ENCODE measurements around the gene PRICKLE3. TPM values are rescaled to one million over a fixed set of nuclear protein-coding genes. Genes with fewer than 3 reads are reported as not detected.

The PRICKLE3 gene
- total RNA-seq, 1 donor from 2014 or later = 12.7 TPM

- no peaks in the 10 kb centered on the region for H3K36me3 ChIP-seq (ENCODE audit: control insufficient read depth, insufficient read depth, low read length)
- no peaks in the 10 kb centered on the region for H3K27me3 ChIP-seq (ENCODE audit: control insufficient read depth, insufficient read depth, low read length)
- peak overlapping the region; percentile 4 for H3K4me3 ChIP-seq (ENCODE audit: low read depth, low read length)
- no peak for DNase-seq (ENCODE audit: low read depth)
- peak; percentile 21 for TF ChIP-seq CTCF (IDR thresholded peaks at IDR 0.05; ENCODE audit: insufficient read depth, low read length, poor library complexity, severe bottlenecking)
These were observed 44.5 kb upstream of the PRICKLE3 start for GRCh38 chrX:49230500-49231232.

- Histone ChIP-seq H3K4me3 (ENCODE audit: low read depth, low read length) (no peak overlapping the region), H3K27me3 (ENCODE audit: control insufficient read depth, insufficient read depth, low read length) (no peaks in the 10 kb centered on the region), H3K36me3 (ENCODE audit: control insufficient read depth, insufficient read depth, low read length) (no peaks in the 10 kb centered on the region)
- DNase-seq (ENCODE audit: low read depth) = no peak
- no peak for TF ChIP-seq CTCF (IDR thresholded peaks at IDR 0.05; ENCODE audit: insufficient read depth, low read length, poor library complexity, severe bottlenecking)
These were observed 42.0 kb upstream of the PRICKLE3 start for GRCh38 chrX:49228185-49228584.

- H3K4me3 ChIP-seq (ENCODE audit: low read depth, low read length) = no peak overlapping the region
These were observed 41.6 kb upstream of the PRICKLE3 start for GRCh38 chrX:49227726-49228125.

GRCh38 chrX:49226946-49227345 lies 40.8 kb upstream of the PRICKLE3 start:
- no peak for TF ChIP-seq CTCF (IDR thresholded peaks at IDR 0.05; ENCODE audit: insufficient read depth, low read length, poor library complexity, severe bottlenecking)
- no peak overlapping the region for H3K4me3 ChIP-seq (ENCODE audit: low read depth, low read length)
- DNase-seq (ENCODE audit: low read depth) = no peak
- H3K27me3 ChIP-seq (ENCODE audit: control insufficient read depth, insufficient read depth, low read length) = no peaks in the 10 kb centered on the region
- no peaks in the 10 kb centered on the region for H3K36me3 ChIP-seq (ENCODE audit: control insufficient read depth, insufficient read depth, low read length)

More at GRCh38 chrX:49227726-49228125, 41.6 kb upstream of the PRICKLE3 start:
- no peak for DNase-seq (ENCODE audit: low read depth)
- no peak for TF ChIP-seq CTCF (IDR thresholded peaks at IDR 0.05; ENCODE audit: insufficient read depth, low read length, poor library complexity, severe bottlenecking)
- Histone ChIP-seq H3K27me3 (ENCODE audit: control insufficient read depth, insufficient read depth, low read length) (no peaks in the 10 kb centered on the region), H3K36me3 (ENCODE audit: control insufficient read depth, insufficient read depth, low read length) (no peaks in the 10 kb centered on the region)

- no peaks in the 10 kb centered on the region for H3K27me3 ChIP-seq (ENCODE audit: control insufficient read depth, insufficient read depth, low read length)
- no peak for TF ChIP-seq CTCF (IDR thresholded peaks at IDR 0.05; ENCODE audit: insufficient read depth, low read length, poor library complexity, severe bottlenecking)
- no peak for DNase-seq (ENCODE audit: low read depth)
- H3K36me3 ChIP-seq (ENCODE audit: control insufficient read depth, insufficient read depth, low read length) = no peaks in the 10 kb centered on the region
- H3K4me3 ChIP-seq (ENCODE audit: low read depth, low read length) = no peak overlapping the region
These were observed 39.7 kb upstream of the PRICKLE3 start for GRCh38 chrX:49225858-49226257.

GRCh38 chrX:49221868-49222267 lies 35.7 kb upstream of the PRICKLE3 start:
- no peak for TF ChIP-seq CTCF (IDR thresholded peaks at IDR 0.05; ENCODE audit: insufficient read depth, low read length, poor library complexity, severe bottlenecking)
- Histone ChIP-seq H3K4me3 (ENCODE audit: low read depth, low read length) (no peak overlapping the region), H3K27me3 (ENCODE audit: control insufficient read depth, insufficient read depth, low read length) (no peaks in the 10 kb centered on the region), H3K36me3 (ENCODE audit: control insufficient read depth, insufficient read depth, low read length) (no peaks in the 10 kb centered on the region)
- no peak for DNase-seq (ENCODE audit: low read depth)
